Keratinocyte (primary cell): Measurements from ENCODE around the gene GRAMD4. TPM values are rescaled to one million over a fixed set of nuclear protein-coding genes. Genes with fewer than 3 reads are reported as not detected.

Experiments used
- DNase-seq: peaks from one replicate; pipeline ENCODE4 v3.0.0-alpha.2; 2011; ENCODE audit warnings: low read depth, missing footprints, low spot score
- FAIRE-seq: peaks from 2 replicates; lab custom pipeline; 2011; peaks lifted over from hg19 to GRCh38; lab: Jason Lieb, UNC
- H2AFZ ChIP-seq: 2 replicates; pipeline ENCODE4 v1.6.0; 2012; ENCODE audit warnings: low read length, control low read depth, inconsistent platforms; ENCODE audit not compliant: control insufficient read depth
- H3K27ac ChIP-seq: 2 replicates; pipeline ENCODE4 v1.5.1; 2011; ENCODE audit warnings: low read length; ENCODE audit not compliant: control insufficient read depth, insufficient read depth
- H3K27me3 ChIP-seq: 3 replicates; pipeline ENCODE4 v1.6.0; 2011; ENCODE audit warnings: low read length; ENCODE audit not compliant: control insufficient read depth, insufficient read depth; ENCODE audit errors: extremely low read depth
- H3K36me3 ChIP-seq, 2 experiments: 2 replicates in 1 of 2; 3 replicates in 1 of 2; pipeline ENCODE4 v1.5.1; 2011; ENCODE audit warnings: low read length in 2 of 2, mild to moderate bottlenecking in 1 of 2; ENCODE audit not compliant: control insufficient read depth in 2 of 2, insufficient read depth in 2 of 2; ENCODE audit errors: extremely low read depth in 1 of 2
- H3K4me1 ChIP-seq: 3 replicates; pipeline ENCODE4 v1.5.1; 2011; ENCODE audit warnings: low read length; ENCODE audit not compliant: control insufficient read depth, insufficient read depth; ENCODE audit errors: extremely low read depth
- H3K4me2 ChIP-seq: 3 replicates; pipeline ENCODE4 v1.6.0; 2011; ENCODE audit warnings: low read depth, low read length; ENCODE audit not compliant: control insufficient read depth, insufficient read depth; ENCODE audit errors: extremely low read depth
- H3K4me3 ChIP-seq, 3 experiments: fragments of 200-600 bp in 1 of 3; sonication (generic) in 1 of 3; 2 replicates in 2 of 3; 3 replicates in 1 of 3; pipeline ENCODE4 v1.5.1; 2011 to 2016; ENCODE audit warnings: low read length in 3 of 3, mild to moderate bottlenecking in 3 of 3, control low read depth in 2 of 3, inconsistent platforms in 1 of 3, low read depth in 1 of 3, mixed read lengths in 1 of 3, mixed run types in 1 of 3, moderate library complexity in 1 of 3; ENCODE audit not compliant: control insufficient read depth in 2 of 3, insufficient read depth in 2 of 3; ENCODE audit errors: extremely low read depth in 1 of 3
- H3K79me2 ChIP-seq: 2 replicates; pipeline ENCODE4 v1.6.0; 2012; ENCODE audit warnings: low read length; ENCODE audit not compliant: control insufficient read depth, insufficient read depth
- H3K9ac ChIP-seq: 3 replicates; pipeline ENCODE4 v1.6.0; 2011; ENCODE audit warnings: low read length; ENCODE audit not compliant: control insufficient read depth, insufficient read depth; ENCODE audit errors: extremely low read depth
- H3K9me1 ChIP-seq: 3 replicates; pipeline ENCODE4 v1.6.0; 2011; ENCODE audit warnings: low read length; ENCODE audit not compliant: control insufficient read depth, insufficient read depth; ENCODE audit errors: extremely low read depth
- H3K9me3 ChIP-seq: 2 replicates; pipeline ENCODE4 v1.5.1; 2012; ENCODE audit warnings: low read depth, low read length; ENCODE audit not compliant: control insufficient read depth
- H4K20me1 ChIP-seq: 3 replicates; pipeline ENCODE4 v1.6.0; 2011; ENCODE audit warnings: low read length; ENCODE audit not compliant: control insufficient read depth, insufficient read depth; ENCODE audit errors: extremely low read depth
- CTCF ChIP-seq, 3 experiments: IDR thresholded peaks in 1 of 3; conservative IDR thresholded peaks in 1 of 3; optimal IDR thresholded peaks in 1 of 3; 2 replicates in 2 of 3; 3 replicates in 1 of 3; pipeline versions ENCODE3 to v1.5.1; 2011; ENCODE audit warnings: low read length in 3 of 3, mild to moderate bottlenecking in 3 of 3, moderate library complexity in 2 of 3, control low read depth in 1 of 3, inconsistent platforms in 1 of 3; ENCODE audit not compliant: insufficient read depth in 2 of 3; ENCODE audit errors: extremely low read depth in 1 of 3
- EZH2 ChIP-seq: IDR thresholded peaks from one replicate; pipeline ENCODE4 v1.6.1; 2012; ENCODE audit warnings: inconsistent platforms, mild to moderate bottlenecking, low read length, moderate library complexity
- dilution Hi-C: fragments of 300-500 bp; cut with MboI; formaldehyde crosslinking; loops from one replicate; pipeline ENCODE4 v1.7.0; 2020; ENCODE audit warnings: low sequenced_read_pairs; ENCODE audit not compliant: extremely low pct_ligation_motif_present
- polyA plus RNA-seq, 5 experiments: library from polyadenylated mRNA; depleted of rRNA in 3 of 5; stranded (reverse) in 3 of 5; stranded (forward) in 1 of 5; unstranded in 1 of 5; fragments of >200 nt; gene quantifications; 1 replicate in 1 of 5; 2 replicates in 3 of 5; 3 replicates in 1 of 5; pipeline versions ENCODE4 v1.2.1 to v1.2.3, GENCODE V29; 2011 to 2012; ENCODE audit warnings: missing spikeins in 2 of 5, low read depth in 1 of 5, low replicate concordance in 1 of 5

GRAMD4 gene
- polyA plus RNA-seq, 1 donor (not counting 4 experiments of a cell fraction or from before 2014, with no cell fraction given) = 17.3 TPM

DNA sequence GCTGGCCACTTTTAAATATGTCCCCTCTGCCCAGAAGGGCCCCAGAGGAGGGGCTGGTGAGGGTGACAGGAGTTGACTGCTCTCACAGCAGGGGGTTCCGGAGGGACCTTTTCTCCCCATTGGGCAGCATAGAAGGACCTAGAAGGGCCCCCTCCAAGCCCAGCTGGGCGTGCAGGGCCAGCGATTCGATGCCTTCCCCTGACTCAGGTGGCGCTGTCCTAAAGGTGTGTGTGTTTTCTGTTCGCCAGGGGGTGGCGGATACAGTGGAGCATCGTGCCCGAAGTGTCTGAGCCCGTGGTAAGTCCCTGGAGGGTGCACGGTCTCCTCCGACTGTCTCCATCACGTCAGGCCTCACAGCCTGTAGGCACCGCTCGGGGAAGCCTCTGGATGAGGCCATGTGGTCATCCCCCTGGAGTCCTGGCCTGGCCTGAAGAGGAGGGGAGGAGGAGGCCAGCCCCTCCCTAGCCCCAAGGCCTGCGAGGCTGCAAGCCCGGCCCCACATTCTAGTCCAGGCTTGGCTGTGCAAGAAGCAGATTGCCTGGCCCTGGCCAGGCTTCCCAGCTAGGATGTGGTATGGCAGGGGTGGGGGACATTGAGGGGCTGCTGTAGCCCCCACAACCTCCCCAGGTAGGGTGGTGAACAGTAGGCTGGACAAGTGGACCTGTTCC lies 46.5 kb downstream of the GRAMD4 start:
- dilution Hi-C loops = no loop called here
- Histone ChIP-seq H3K9me3 (no peaks in the 10 kb centered on the region), H3K4me2 (no peak overlapping the region), H4K20me1 (peaks cover 5% of the 10 kb centered on the region), H2AFZ (no peak overlapping the region), H3K9me1 (no peaks in the 10 kb centered on the region), H3K27ac (no peak overlapping the region), H3K36me3 (peaks cover 0 to 16% of the 10 kb centered on the region in 2 experiments), H3K4me1 (peaks cover 2% of the 10 kb centered on the region), H3K79me2 (no peaks in the 10 kb centered on the region), H3K27me3 (no peaks in the 10 kb centered on the region), H3K4me3 (no peak overlapping the region), H3K9ac (no peak overlapping the region)
- DNase-seq (no peak), FAIRE-seq (no peak)
- TF ChIP-seq EZH2 (no peak), CTCF (optimal IDR thresholded peaks at IDR 0.05 in 1 of 3, IDR thresholded peaks at IDR 0.05 in 1 of 3, conservative IDR thresholded peaks at IDR 0.05 in 1 of 3; ENCODE audit: extremely low read depth in 1 of 3, insufficient read depth in 2 of 3, low read length in 3 of 3) (no peak)

DNA sequence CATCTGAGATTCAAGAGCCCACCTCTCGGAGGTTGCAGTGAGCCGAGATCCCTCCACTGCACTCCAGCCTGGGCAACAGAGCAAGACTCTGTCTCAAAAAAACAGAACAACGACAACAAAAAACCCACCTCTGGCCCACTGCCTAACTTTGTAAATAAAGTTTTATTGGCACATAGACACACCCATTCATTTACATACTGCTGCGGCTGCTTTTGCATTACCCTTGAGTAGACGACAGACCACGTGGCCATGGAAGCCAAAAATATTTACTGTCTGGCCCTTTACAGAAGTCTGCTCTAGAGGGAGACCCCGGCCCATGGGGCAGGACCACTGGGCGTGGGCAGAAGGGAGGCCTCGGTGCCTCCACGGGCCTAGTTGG lies 47.0 kb downstream of the GRAMD4 start:
- DNase-seq (no peak), FAIRE-seq (no peak)
- peaks cover 0 to 16% of the 10 kb centered on the region in 2 experiments for H3K36me3 ChIP-seq
- no peak overlapping the region for H3K4me2 ChIP-seq
- dilution Hi-C loops = no loop called here
- H3K27me3 ChIP-seq = no peaks in the 10 kb centered on the region
- H3K9ac ChIP-seq = no peak overlapping the region
- no peak overlapping the region for H3K27ac ChIP-seq
- no peaks in the 10 kb centered on the region for H3K9me3 ChIP-seq
- H2AFZ ChIP-seq = no peak overlapping the region
- H3K4me3 ChIP-seq = no peak overlapping the region
- no peak for TF ChIP-seq CTCF (optimal IDR thresholded peaks at IDR 0.05 in 1 of 3, IDR thresholded peaks at IDR 0.05 in 1 of 3, conservative IDR thresholded peaks at IDR 0.05 in 1 of 3; ENCODE audit: extremely low read depth in 1 of 3, insufficient read depth in 2 of 3, low read length in 3 of 3)
- no peak for TF ChIP-seq EZH2
- H4K20me1 ChIP-seq = peaks cover 5% of the 10 kb centered on the region
- H3K4me1 ChIP-seq = no peaks in the 10 kb centered on the region
- no peaks in the 10 kb centered on the region for H3K9me1 ChIP-seq
- H3K79me2 ChIP-seq = no peaks in the 10 kb centered on the region
